Right ventricle myocardium superior (tissue), 1 donor: Measurements from ENCODE around the gene MAP3K20. TPM values are rescaled to one million over a fixed set of nuclear protein-coding genes. Genes with fewer than 3 reads are reported as not detected.

ENCODE experiments used
- ATAC-seq: fragments of 200-7000 bp; cut with Tn5 transposase; one replicate; pipeline ENCODE4 v1.9.1; 2020; ENCODE audit warnings: mild to moderate bottlenecking; ENCODE audit not compliant: poor library complexity
- DNase-seq: peaks from one replicate; pipeline ENCODE4 v3.0.0-alpha.2; 2020
- intact Hi-C: fragments of 100-400 bp; cut with DNase I; formaldehyde crosslinking; loops from one replicate; pipeline ENCODE4 v1.11.2; 2022
- total RNA-seq: library from RNA; stranded (reverse); fragmentation: NEBNext Ultra II Directional; extraction: Animal tissue kit (Norgen Biotek cat#: 25700); gene quantifications from one replicate; pipeline ENCODE4 v1.2.1, GENCODE V29; 2021
- donor health status: DM: no; HTN: yes; CAD: no; lungs with severe emphysema.

The MAP3K20 gene
- total RNA-seq, 1 donor from 2014 or later: 402 TPM

DNA sequence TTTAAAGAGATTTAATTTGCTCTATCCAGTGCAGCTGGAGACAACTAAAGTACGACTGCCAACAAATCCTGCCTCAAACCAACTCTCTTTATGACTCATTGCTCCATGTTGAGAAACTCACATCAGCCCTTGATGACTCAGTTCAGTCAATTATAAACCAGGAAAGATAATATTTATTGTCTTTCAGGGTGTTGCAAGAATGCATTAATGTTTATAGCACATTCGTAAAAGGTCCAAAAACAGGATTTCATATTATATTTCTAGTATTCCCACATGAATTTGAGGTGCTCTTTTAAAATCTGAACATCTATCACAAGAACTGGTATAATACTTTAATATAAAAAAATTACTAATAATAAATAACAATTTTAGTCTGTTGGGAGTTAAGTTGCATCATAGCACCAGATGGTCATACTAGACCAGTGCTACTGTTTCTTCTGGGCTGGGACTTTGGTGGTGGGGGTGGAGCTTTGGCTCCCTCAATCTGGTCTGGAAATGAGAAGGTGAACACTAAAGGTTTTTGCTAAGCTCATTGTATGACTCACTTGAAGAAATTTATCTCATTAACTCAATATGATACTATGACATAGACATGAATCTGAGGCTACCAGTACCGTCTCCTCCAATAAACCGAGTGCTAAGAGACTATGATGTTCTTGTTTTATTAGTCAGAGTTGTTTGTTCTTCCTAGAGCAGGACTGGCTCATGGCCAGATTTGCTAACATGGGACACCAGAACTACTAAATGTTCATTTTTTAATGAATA, 26.6 kb upstream of the MAP3K20 start:
- peak; percentile 80 for DNase-seq
- intact Hi-C loops: no loop called here
- ATAC-seq: peak; percentile 93

- intact Hi-C loops: no loop called here
- ATAC-seq (no peak), DNase-seq (no peak)
Observed at GRCh38 chr2:173049831-173050230, 25.8 kb upstream of the MAP3K20 start.

GRCh38 chr2:173050684-173051083, 25.0 kb upstream of the MAP3K20 start:
- intact Hi-C loops: no loop called here
- ATAC-seq: no peak
- no peak for DNase-seq

DNA sequence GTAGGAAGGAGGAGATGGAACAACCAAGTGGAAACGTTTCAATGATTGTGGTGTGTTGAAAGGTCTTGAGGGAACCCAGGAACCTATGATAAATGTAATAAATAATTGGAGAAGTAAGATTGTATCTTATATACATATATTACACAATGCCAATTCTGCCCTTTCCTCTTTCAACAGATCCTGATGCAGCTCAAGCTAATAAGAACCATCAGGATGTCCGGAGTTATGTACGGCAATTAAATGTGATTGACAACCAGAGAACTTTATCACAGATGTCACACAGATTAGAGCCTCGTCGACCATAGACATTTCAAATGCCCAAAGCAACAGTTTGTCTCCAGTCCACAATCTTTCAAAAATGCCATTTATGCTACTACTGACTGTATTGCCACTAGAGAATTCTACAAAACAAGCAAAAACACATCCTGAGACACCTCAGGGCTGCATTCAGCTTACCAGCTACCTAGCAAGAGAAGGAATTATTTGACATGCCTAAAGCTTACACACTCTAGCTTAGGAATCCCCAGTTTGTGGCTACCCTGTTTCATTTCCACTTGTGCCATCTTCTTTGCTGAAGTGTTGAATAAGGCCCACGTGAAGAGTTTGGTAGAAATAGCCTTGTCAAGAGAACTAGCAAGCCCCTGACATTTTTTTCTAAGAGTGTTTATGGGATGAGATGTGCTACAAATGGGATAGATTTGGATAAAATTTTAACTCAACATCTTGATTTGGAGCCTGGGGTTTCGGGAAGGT, 24.0 kb upstream of the MAP3K20 start:
- ATAC-seq: no peak
- intact Hi-C loops: no loop called here
- DNase-seq: no peak

GRCh38 chr2:173053043-173053699, 22.5 kb upstream of the MAP3K20 start:
- DNase-seq (no peak), ATAC-seq (no peak)
- intact Hi-C loops: no loop called here

DNA sequence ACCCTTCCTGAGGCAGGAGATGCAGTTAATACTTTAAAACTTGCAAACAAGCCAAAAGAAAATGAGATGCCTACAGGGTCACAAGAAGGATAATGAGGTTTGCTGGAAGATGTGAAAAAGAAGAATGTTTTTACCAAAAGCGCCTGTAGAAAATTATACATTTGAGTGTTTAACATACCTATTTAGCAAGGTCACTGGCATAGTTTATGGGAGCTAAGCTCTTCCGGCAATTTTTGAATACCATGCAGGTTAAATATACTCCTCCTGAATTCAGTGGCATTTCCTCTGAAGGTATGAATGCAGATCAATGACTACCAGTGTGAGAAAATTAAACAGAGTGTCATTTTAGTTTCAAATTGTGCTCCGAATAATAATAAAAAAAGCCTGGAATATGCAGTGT, 21.2 kb upstream of the MAP3K20 start:
- ATAC-seq: no peak
- intact Hi-C loops: no loop called here
- no peak for DNase-seq

DNA sequence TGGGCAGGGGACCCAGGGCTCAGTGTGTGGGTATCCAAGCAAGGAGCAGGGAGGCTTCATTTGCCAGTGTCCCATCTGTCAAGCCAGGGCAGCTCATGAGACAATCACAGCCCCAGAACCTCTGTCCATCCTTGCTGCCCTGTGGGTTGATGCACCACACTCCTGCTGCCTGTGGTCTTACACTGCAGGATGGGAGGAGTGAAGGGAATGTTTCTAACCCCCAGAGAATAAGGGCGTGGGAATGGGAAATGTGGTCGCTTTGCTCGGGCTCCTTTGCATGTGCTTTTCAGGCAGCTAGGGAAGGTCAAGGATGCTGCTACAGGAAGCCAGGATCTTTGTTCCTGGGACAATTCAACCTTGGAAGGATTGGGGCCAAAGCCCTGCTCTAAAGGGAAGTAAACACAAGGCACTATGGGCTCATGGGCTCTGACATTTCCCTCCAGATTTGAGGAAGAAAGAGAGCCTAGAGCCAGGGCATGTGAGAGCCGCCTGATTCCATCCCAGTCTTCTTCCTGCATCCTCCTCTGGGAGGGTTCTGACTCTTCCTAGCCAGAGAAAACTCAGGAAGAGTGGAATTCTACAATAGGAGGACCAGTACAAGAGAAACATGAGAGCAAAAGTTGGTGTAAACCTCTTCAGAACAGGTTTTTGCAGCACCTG, 18.8 kb upstream of the MAP3K20 start:
- intact Hi-C loops: no loop called here
- DNase-seq (no peak), ATAC-seq (peak; percentile 37)

DNA sequence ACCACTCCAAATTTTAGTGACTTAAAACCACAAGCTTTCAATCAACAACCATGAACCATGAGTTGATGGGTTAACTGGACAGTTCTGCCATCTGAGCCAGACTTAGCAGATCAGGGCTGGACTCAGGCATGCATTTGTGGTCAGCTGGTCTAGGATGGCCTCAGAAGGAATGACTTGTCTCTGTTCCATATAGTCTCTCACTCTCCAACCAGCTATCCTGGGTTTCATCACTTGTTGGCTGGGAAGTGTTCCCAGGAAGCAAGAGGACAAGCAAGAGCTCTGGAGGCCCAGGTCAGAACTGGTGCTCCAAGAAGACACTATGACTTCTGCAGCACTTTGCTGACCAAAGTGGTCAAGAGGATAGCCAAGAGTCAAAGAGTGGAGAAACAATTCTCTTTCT, 17.5 kb upstream of the MAP3K20 start:
- ATAC-seq (no peak), DNase-seq (no peak)
- intact Hi-C loops: no loop called here

GRCh38 chr2:173058673-173059072, 17.0 kb upstream of the MAP3K20 start:
- no peak for ATAC-seq
- intact Hi-C loops: no loop called here

GRCh38 chr2:173059292-173059691, 16.4 kb upstream of the MAP3K20 start:
- ATAC-seq (no peak), DNase-seq (no peak)
- intact Hi-C loops: no loop called here

More at GRCh38 chr2:173058673-173059072, 17.0 kb upstream of the MAP3K20 start:
- no peak for DNase-seq

DNA sequence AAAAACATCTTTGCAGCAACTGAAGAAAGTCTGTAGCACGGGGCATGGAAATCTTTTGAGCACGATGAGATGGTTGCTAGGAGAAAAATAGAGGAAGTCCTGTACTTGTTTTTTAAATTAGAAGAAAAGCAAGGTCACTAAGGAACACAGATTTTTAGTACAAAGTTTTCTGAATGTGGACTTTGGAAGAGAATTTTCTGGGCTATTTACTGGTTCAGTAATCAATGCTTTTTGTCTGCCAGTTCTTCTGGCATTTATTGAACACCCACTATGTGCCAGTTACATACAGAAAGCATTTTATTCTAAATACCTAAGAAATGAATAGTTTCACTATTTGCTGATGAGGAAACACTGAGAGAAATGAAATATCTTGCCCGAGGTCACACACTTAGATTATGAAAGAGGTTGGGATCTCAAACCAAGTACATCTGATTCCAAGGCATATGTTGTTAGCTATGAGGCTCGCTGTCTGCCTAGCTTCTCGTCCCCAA, 15.6 kb upstream of the MAP3K20 start:
- ATAC-seq (peak; percentile 60), DNase-seq (no peak)
- intact Hi-C loops: no loop called here

- no peak for DNase-seq
- no peak for ATAC-seq
- intact Hi-C loops: no loop called here
Observed at GRCh38 chr2:173062801-173063200, 12.8 kb upstream of the MAP3K20 start.

GRCh38 chr2:173064151-173064805, 11.4 kb upstream of the MAP3K20 start:
- ATAC-seq (peak; percentile 48), DNase-seq (no peak)
- intact Hi-C loops: no loop called here

GRCh38 chr2:173066887-173067676, 8.6 kb upstream of the MAP3K20 start:
- intact Hi-C loops: no loop called here
- ATAC-seq (no peak), DNase-seq (no peak)

- ATAC-seq: no peak
- intact Hi-C loops: loop anchor here (5.0 kb wide), 2 partner anchors 38 to 132 kb away; no protein-coding TSS in a partner anchor
Observed at GRCh38 chr2:173075056-173075780, 428 bp upstream of the MAP3K20 start.

GRCh38 chr2:173076581-173077345, 1.1 kb downstream of the MAP3K20 start:
- DNase-seq (peak; percentile 72), ATAC-seq (peak; percentile 41)
- intact Hi-C loops: loop anchor here (5.0 kb wide), 2 partner anchors 39 to 131 kb away; no protein-coding TSS in a partner anchor

More at GRCh38 chr2:173075056-173075780, 428 bp upstream of the MAP3K20 start:
- DNase-seq: no peak
